HG03442 (cell line): ENCODE results near the gene BAMBI.

Experiments used
- ATAC-seq: cut with Tn5 transposase; IDR thresholded peaks from one replicate; pipeline ENCODE4 v1.9.1; 2021; ENCODE audit warnings: mild to moderate bottlenecking, moderate library complexity; ENCODE audit not compliant: unreplicated experiment

BAMBI gene

DNA sequence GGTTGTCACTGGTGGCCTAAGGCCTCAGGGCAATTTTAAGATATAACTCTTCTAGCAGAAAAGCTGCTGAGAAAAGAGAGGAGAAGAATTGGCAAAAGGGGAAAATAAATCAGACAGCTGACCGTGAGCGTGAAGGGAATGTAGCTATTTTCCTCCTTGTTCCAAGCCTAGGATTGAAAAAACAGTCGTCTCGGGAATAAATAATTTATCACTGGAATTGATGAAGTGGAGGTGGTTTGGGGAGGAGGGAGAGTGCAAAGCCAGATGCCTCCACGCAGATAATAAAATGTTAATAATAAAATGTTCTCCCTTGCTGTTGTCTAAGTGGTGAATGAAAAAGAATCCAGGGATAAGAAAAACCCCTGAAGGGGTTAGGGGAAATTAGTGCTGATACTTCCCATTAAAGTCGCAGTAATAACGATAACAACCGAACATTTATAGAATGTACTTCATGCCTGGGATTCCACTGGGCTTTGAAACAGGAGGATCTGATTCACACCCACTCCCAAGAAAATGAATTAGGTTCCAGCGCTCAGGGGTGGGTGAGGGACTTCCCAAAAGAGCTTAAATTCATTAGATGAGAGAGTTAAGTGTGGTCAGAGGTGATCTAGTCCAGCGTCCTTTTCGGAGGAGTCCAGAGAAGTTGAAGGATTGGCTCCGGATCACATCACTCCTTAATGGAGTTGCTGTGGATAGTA lies 27.3 kb downstream of the BAMBI start:
- ATAC-seq, result no peak

DNA sequence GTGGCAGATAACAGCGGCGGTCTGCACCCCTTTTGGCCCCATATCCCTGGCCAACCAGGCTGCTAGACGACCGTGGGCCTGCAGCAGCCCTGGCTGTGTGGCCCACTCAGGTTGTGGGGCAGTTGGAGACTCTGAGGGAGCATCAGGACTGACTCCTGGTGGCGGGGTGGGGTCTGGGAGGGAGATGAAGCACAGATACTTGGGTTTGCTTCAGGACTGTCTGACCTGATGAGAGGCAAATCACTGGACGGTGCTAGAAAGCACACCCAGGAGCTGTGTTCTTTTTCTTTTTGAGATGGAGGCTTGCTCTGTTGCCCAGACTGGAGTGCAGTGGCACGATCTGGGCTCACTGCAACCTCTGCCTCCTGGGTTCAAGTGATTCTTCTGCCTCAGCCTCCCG lies 28.2 kb downstream of the BAMBI start:
- ATAC-seq, result no peak

DNA sequence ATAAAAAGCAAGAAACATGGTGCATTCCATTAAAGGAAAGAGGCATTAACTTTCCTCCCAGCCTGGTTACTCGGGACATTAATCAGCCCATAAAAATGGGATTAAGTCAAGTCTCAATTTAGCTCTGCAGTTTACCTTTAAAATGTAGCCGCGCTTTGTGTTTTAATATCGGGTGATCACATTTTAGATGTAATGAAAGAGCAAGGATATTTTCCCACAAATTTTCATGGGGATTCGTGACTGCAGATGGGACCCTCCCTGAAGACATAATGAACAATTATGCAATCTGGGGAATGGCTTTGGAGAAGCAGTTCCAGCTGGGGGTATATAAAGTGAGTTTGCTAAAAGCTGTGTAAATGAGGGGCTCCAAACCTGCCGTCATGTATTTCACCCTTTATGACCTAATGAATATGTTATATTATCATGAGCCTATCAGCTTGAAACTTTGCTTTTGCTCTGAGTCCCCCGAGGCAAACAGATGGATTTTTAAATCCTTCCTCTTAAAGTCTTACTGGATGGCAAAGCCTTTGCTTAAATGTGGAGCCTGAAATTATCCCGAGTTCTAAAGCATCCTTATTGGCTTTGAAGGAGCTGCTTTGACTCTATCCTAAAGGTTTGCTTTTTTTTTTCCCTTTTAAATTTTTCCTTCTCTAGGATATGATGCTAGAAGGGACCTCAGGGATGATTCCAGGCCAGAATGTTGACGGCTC lies 31.8 kb downstream of the BAMBI start:
- ATAC-seq, result no peak

DNA sequence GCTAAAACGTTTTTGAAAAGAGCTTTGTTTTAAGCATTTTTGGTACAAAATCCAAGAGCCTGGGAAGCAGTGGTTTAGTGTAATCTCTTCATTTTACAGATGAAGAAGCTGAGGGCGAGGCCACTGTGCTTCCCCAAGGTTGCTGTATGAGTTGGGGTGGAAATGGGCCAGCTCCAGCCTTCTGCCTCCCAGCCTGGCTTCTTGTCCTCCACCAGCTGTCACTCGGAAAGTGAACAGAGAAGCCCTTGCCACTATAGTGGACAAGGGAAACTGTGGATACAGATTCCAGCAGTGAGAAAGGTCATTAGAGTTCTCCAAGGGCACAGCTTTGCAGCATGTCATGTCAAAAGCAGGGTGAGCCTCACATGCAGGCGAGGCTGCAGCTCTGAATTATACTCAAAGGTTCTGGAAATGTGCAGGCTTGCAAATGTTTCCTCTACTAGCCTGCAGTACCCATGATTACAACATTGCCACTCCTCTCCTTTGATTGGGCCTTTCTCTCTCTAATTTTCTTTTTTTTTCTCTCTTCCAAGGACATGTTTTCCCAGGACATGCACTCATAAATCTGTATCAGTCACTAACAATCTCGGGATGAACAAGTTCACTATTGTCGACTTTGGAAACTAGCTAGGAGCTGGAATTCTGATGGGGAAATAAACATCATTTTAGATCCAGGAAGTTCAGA lies 33.0 kb downstream of the BAMBI start:
- no peak for ATAC-seq

DNA sequence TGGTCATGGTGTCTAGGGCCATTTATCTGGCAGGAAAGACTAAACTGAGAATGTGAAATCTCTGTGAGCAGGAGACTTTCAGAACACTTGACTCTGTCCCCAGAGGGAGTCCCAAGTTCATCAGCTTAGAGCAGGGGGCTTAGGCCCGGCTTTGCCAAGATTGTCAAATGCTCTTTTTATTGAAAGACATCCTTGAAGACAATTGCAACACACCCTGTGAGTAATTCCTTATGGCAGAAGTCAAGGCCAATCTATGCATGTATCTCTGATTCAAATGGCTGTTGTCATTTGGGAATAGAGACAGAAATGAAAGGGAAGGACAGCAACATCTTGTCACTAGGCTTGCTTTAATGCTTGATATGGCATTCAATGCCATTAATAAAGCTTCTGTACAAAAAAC lies 33.7 kb downstream of the BAMBI start:
- ATAC-seq, result no peak

DNA sequence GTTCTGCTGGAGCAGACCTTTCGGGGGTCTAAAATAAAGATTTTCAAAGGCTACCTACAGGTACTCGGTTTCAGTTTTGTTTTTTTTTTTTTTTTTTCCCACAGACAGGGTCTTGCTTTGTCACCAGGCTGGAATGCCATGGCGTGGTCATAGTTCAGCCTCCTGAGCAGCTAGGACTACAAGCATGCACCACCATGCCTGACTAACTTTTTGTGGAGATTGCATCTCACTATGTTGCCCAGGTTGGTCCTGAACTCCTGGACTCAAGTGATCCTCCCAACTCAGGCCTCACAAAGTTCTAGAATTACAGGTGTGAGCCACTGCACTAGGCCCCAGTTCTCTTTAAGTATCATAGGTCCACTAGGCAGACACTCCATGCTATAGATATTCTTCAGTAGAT lies 34.5 kb downstream of the BAMBI start:
- ATAC-seq, result no peak

DNA sequence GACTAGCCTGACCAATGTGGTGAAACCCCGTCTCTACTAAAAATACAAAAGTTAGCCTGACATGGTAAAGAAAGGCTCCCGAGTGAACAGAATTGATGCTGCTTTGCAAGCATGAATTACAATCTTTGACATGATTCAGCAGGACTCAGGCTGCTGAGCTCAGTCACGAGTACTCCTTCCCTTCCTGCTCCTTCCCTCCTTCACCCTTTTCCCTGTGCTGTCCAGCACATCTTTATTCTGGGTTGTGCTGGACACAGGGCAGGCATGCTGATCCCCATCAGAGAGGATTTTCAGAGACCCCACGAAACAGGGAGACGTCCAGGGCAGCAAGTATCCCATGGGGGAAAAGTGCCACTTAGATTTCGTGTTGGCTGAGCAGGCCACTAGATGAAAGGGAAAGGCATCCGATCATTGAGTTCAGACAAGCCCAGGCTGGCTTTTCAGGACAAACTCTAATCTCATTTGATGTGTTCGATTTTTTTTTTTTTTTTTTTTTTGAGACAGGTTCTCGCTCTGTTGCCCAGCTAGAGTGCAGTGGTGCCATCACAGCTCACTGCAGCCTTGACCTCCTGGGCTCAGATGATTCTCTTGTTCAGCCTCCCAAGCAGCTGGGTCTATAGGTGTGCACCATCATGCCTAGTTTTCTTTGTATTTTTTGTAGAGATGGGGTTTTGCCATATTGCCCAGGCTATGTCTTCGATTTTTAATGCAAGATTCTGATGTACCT lies 36.5 kb downstream of the BAMBI start:
- no peak for ATAC-seq

DNA sequence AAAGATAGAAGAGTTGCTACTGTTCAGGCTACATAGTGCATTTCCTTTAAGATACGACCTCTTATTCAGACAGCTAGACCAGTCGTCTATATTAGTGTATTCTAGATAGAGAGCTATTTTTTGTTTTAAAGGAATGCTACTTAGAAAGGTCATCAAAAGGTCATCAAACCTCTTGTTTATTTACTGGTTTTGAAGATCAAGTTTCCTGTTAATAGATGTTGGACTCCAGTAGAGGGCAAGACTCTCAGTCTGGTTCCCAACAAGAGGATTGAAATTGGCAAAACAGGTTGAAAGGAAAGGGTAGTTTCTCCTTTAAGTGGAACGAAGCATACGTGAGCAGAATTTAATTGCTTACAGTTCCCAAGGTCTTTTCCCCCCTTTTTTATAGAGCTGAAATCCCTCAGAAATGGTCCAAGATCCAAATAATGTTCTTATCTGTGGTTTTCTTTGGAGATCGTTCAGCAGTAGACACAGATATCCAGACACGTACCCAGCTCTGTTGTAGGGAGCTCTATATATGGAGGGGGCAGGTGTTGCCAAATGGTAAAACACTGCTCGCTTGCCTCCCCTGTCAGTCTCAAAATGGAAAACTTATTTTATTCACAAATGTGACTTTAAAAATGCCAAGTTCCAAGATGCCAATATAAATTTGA lies 37.2 kb downstream of the BAMBI start:
- ATAC-seq, result no peak

DNA sequence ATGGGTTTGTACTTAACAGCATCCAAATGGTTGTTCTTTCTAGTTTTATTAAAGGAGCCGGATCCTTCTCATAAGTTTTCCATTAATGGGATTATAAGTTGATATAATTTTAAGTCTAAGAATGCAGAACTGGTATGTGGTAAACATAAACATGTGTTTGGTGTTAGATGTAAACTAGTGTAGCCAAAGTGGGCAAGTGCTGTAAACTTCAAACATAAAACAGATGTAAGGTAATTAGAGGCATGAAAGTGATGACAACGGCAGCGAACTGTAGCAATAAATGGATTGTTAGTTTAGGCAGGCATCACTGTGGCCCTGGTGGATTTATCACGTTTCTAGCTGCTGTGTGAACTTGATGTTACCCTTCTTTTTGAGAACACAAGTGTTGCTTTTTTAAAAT lies 37.9 kb downstream of the BAMBI start:
- ATAC-seq, result no peak

DNA sequence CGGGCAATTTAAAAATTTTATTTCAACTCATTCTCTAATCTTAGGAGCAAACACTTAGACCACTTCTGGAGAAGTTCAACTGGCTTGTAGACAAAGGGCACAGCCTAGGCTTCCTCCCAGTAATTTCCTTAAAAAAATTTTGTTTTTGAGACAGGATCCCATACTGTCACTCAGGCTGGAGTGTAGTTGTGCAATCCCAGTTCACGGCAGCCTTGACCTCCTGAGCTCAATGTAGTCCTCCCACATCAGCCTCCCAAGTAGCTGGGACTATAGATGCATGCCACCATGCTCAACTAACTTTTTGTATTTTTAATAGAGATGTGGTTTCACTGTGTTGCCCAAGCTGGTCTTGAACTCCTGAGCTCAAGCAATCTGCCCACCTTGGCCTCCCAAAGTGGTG lies 38.4 kb downstream of the BAMBI start:
- ATAC-seq, result no peak

DNA sequence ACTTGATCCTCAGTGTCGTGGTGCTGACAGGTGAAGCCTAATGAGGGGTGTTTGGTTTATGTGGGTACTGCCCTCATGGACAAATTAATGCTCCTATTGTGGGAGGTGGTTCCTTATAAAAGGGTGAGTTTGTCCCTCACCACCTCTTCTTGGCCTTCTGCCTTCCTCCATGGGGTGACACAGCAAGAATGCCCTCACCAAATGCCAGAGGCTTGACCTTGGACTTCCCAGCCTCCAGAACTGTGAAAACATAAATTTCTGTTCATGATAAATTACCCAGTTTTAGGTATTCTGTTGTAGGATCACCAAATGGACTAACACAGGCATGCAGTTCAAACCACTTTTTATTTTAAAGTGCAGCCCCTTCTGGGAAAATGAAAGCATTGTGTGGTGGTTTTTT lies 39.4 kb downstream of the BAMBI start:
- no peak for ATAC-seq

DNA sequence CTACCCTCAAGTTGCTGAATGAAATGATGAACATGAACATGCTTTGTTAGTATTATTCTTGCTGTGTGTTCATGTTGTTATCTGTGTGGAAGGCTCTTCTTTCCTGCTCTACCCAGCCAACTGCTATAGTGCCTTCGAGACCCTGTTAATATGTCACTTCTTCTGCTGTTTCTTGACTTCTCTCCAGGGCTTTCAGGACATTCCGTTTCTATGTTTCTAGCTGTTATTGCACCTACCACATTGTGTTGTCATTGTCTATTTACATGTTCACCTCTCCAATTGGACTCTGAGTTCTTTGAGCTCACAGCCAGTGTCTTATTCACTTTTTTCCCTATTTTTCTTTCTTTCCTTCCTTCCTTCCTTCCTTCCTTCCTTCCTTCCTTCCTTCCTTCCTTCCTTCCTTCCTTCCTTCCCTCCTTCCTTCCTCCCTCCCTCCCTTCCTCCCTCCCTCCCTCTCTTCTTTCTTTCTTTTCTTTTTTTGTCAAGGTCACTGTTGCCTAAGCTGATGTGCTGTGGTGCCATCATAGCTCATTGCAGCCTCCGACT lies 40.4 kb downstream of the BAMBI start:
- no peak for ATAC-seq

DNA sequence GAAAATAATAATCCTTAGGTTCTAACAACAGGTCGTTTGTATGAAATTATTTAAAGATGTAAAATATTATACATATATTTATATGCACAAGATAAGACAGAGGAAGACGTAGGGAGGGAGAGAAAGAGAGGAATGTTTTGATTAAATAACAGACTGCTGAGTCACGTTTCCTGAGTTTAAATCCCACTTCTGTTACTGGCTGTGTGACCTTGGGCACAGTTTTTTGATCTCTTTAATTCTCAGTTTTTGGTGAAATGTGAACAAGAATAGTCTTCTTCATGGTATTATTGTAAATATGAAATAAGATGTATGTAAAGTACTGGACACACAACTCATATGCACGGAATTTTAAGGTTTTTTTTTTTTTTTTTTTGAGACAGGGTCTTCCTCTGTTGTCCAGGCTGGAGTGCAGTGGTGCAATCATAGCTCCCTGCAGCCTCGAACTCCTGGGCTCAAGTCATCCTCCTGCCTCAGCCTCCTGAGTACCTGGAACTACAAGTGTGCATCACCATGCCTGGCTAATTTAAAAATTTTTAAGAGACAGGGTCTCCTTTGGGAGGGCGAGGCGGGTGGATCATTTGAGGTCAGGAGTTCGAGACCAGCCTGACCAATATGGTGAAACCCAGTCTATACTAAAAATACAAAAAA lies 42.6 kb downstream of the BAMBI start:
- ATAC-seq, result no peak

DNA sequence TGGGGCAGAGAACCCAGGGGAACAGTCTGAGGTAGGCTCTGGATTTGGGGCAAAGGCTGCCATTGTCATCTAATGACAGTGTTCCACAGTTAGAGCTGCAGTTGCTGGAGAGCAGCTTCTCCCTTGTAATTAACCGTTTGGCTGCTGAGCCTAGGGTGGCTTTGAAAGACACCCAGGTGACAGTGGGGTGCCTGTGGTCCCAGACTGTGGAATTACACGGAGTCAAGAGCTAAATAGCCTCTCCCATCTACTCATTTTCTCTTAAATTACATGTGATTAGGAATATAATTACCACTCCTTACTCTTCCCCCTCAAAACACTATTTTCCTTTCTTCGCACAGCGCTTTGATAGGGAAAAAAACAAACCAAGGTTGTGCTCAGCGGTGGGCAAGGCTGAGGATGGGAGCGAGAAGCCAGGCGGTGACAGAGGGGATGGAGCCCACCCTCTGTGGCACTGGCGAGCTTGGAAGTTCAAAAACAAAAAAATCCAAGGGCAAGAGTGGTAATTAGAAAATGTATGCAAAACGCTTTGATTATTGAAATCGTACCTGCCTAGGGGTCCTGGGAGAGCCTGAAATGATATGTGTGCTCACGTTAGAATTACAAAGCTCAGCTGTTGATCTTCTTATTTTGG lies 44.1 kb downstream of the BAMBI start:
- ATAC-seq, result no peak

DNA sequence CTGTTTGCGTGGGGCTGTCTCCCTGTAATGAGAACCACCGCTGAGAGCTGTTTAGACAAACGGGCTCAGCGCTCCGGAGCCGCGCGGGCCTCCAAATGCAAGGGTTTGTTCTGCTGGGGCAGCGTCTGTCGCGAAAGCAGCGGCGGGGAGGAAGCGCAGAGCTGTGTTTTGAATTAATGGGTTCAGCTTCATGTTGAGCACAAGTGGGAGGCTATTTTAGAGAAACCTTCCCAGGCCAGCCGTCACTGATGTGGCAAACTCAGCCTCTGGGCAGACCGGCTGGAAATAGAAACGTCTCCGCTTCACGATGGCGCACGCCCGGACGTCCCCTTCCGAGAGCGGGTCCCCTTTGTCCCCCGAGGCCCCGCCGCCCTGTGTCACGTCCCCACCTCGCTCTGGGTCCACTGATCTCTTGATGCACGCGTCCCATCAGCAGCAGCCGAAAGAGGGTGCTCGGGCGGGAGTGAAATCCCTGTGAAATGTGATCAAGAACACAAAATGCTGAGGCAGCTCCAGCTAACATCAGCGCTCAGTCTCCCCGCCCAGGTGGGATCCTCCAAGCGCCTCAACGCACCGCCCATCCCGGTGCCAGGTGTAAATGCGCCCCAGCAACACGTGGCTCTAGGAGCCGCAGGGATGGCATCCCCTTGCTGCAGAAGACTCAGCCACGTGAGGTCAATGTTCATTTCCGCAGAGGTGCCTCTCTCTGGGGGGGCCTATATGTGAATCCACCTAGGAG lies 44.9 kb downstream of the BAMBI start:
- no peak for ATAC-seq

DNA sequence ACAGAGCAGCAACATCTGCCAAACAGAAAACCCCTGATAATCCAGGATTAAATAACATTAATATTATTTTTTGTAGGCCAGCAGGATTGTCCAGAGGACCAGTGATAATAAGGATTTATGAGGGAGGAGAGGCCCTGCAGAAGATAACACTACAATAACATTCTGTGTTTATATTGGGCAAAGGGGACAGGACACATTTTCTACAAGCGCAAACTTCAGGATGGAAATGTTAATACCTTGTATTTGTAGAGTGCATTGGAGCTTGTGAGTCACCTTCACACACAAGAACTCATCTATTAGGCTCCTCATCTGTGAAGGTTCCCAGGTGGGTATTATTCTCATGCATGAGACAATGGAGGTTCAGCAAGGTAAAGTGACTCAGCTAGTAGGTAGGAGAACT lies 51.0 kb downstream of the BAMBI start:
- no peak for ATAC-seq

DNA sequence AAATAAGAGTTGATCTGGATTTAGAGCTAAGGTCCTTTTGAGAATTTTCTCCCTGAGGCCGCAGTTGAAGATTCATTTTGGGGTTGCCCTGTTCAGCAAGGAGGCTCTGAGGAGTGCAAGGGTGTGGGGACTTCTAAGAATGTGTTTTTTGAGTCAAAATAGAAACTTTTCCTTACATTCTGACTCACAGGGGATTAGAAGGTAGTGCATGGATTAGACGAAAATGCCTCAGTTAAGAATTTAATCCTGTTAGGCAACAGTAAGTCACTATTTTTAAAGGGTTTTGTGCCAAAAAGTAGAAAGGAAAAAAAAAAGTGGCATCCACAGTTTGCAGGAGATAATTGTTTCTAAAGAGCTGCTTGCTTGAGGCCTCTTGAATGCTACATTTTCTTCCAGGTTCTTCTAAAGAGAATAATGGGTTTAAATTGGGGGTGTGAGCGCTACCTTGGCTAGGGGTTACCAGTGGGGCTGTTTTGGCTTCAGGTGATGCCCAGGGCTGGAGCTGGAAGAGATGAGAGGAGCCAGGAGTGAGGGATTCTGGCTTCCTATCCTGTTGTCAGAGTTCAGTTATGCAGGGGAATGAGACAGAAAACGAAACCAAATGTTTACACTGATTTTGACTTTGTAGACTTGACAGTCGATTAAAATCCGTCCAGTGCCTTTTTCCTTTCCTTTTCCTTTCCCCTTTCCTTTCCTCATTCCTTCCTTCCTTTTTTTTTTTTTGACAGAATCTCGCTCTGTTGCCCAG lies 52.9 kb downstream of the BAMBI start:
- ATAC-seq, result no peak

DNA sequence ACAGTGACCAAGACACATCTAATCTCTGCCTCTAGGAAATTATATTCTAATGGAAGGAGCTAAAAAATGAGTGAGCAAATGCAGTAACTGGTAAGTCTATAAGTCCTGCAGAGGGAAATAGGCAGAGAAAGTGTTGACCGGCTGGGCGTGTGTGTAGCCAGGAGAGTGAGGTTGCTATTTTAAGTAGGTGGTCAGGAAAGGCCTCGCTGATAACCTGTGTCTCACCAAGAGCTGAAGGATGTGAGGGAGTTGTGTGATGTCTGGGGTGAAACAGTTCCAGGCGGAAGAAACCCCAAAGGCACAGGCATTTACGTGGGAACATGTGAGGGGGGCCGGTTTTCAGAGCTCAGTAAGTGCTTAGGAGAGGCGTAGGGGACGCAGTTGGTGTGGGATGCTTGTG lies 54.8 kb downstream of the BAMBI start:
- no peak for ATAC-seq
